ENCODE data around the gene VASP. TPM values are rescaled to one million over a fixed set of nuclear protein-coding genes. Genes with fewer than 3 reads are reported as not detected.

The VASP gene
- total and polyA plus RNA-seq, 2 of the 4 experiments (the other 2 are of a cell fraction): 61.1 to 88.8 TPM

DNA sequence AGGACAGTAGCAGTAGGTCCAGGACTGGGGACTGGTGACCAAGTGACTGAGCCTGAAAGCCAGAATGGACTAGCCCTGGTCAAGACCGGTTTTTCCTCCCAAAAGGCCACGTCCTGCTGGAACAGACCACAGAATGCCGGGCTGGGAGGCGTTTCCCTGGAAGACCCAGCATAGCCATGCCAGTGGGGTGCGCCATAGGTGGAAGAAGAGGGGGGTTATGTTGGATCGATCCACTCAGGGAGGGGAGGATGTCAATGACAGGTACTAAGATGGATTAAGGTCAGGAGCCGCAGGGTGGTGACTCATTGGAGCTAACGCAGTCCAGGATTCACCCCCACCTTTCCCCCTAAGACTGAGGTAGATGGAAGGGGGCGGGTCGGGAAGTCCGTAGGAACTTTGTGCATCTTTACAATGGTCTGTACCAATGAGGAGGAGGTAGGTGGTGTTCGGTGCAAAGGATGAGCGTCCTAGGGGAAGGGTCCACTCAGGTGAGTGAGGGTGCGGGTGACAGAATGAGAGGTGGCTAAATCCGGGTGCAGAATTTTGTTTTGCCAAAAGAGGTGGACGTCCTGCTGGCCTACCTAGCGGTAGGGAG is 21.0 kb downstream of the VASP start:
- peak; percentile 56 for DNase-seq
- no peak overlapping the region for H3K14ac ChIP-seq (replicated peaks; ENCODE audit: low read depth, low read length)
- peak overlapping the region; percentile 4 for H2AFZ ChIP-seq (replicated peaks; ENCODE audit: low read length, poor library complexity)
- no TSS peak for BruUV-seq (replicated peaks)
- TF ChIP-seq, protein P1, sequence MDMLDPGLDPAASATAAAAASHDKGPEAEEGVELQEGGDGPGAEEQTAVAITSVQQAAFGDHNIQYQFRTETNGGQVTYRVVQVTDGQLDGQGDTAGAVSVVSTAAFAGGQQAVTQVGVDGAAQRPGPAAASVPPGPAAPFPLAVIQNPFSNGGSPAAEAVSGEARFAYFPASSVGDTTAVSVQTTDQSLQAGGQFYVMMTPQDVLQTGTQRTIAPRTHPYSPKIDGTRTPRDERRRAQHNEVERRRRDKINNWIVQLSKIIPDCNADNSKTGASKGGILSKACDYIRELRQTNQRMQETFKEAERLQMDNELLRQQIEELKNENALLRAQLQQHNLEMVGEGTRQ (IDR thresholded peaks at IDR 0.05; ENCODE audit: low read depth, low read length): no peak
- no peak for TF ChIP-seq RCOR1 (IDR thresholded peaks at IDR 0.05; ENCODE audit: insufficient replicate concordance, low read length)
- no peak for TF ChIP-seq FOS (IDR thresholded peaks at IDR 0.05; ENCODE audit: low read depth, low read length)
- TF ChIP-seq, protein P2, sequence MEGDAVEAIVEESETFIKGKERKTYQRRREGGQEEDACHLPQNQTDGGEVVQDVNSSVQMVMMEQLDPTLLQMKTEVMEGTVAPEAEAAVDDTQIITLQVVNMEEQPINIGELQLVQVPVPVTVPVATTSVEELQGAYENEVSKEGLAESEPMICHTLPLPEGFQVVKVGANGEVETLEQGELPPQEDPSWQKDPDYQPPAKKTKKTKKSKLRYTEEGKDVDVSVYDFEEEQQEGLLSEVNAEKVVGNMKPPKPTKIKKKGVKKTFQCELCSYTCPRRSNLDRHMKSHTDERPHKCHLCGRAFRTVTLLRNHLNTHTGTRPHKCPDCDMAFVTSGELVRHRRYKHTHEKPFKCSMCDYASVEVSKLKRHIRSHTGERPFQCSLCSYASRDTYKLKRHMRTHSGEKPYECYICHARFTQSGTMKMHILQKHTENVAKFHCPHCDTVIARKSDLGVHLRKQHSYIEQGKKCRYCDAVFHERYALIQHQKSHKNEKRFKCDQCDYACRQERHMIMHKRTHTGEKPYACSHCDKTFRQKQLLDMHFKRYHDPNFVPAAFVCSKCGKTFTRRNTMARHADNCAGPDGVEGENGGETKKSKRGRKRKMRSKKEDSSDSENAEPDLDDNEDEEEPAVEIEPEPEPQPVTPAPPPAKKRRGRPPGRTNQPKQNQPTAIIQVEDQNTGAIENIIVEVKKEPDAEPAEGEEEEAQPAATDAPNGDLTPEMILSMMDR (conservative IDR thresholded peaks at IDR 0.05; ENCODE audit: low read depth, low read length): no peak
- TF ChIP-seq POLR2A (IDR thresholded peaks at IDR 0.05; ENCODE audit: low read depth, low read length): no peak
- no peak for TF ChIP-seq CEBPB (IDR thresholded peaks at IDR 0.05; ENCODE audit: low read depth, low read length)
- no peak for TF ChIP-seq MAZ (IDR thresholded peaks at IDR 0.05; ENCODE audit: borderline replicate concordance, low read depth, low read length)
- peak; percentile 36; the same call in 1 of the 2 replicates for TF ChIP-seq BHLHE40 (IDR thresholded peaks at IDR 0.05; ENCODE audit: low read depth, low read length)
- no peak for TF ChIP-seq NFE2L2 (IDR thresholded peaks at IDR 0.05; ENCODE audit: low read depth, low read length)
- H2AK9ac ChIP-seq (replicated peaks; ENCODE audit: low read depth, low read length, poor library complexity): no peak overlapping the region
- H2BK5ac ChIP-seq (ENCODE audit: low read depth, low read length, poor library complexity, severe bottlenecking): no peak overlapping the region
- ChIA-PET CTCF (no interaction called here), POLR2A (ENCODE audit: unreplicated experiment) (no interaction called here)
- no peak overlapping the region for H4K91ac ChIP-seq (ENCODE audit: insufficient read depth, low read depth, low read length)
- no peak overlapping the region for H2BK120ac ChIP-seq (ENCODE audit: low read depth, low read length)
- H3K9me3 ChIP-seq (ENCODE audit: control insufficient read depth, insufficient read depth, low read length): peaks cover 7% of the 10 kb centered on the region
- no peak overlapping the region for H3K56ac ChIP-seq (ENCODE audit: extremely low read depth, insufficient read depth, low read length)
- H3K9me1 ChIP-seq (ENCODE audit: insufficient read depth, low read length): 0 out of 2 replicates have a peak, but pooled peaks cover 4% of the 10 kb centered on the region
- H3K18ac ChIP-seq (ENCODE audit: low read depth, low read length): no peak overlapping the region
- H3K27me3 ChIP-seq (ENCODE audit: control insufficient read depth, insufficient read depth, low read length): no peaks in the 10 kb centered on the region
- no peak overlapping the region; a peak in 1 of 4 replicates for H4K8ac ChIP-seq (ENCODE audit: low read depth in 2 of 2, low read length in 2 of 2)
- no peak for ATAC-seq (ENCODE audit: low read depth)
- H3K79me1 ChIP-seq (ENCODE audit: low read depth in 1 of 2, low read length in 2 of 2): peaks cover 9 to 39% of the 10 kb centered on the region in 2 experiments
- peaks cover 37% of the 10 kb centered on the region for H3K36me3 ChIP-seq (ENCODE audit: control insufficient read depth, insufficient read depth, low read length)
- no peak overlapping the region for H2BK20ac ChIP-seq (ENCODE audit: low read depth, low read length)
- H3K4me3 ChIP-seq (ENCODE audit: insufficient read depth, low read depth, low read length): no peak overlapping the region
- peaks cover 2% of the 10 kb centered on the region; the same call in 1 of the 2 replicates for H3K4me1 ChIP-seq (ENCODE audit: control insufficient read depth, insufficient read depth, low read length)
- no peak overlapping the region for H3K9ac ChIP-seq (ENCODE audit: low read depth, low read length)
- H4K5ac ChIP-seq (ENCODE audit: low read depth, low read length): no peak overlapping the region
- dilution Hi-C loops (cut with HindIII; ENCODE audit: low sequenced_read_pairs, unreplicated experiment): no loop called here
- 21% methylated on average over 4 of the region's 17 CpGs; no CpG with 5 or more reads in 1 of the 2 experiments for WGBS, 2 experiments (ENCODE audit: extremely low coverage in 2 of 2, insufficient read length in 1 of 2)
- intact Hi-C loops (cut with micrococcal nuclease): no loop called here
- H2AK5ac ChIP-seq (ENCODE audit: low read depth, low read length): no peak overlapping the region
- in situ Hi-C loops (cut with MboI; ENCODE audit: low sequenced_read_pairs): loop anchor here (10.0 kb wide), 1 partner anchor 117 kb away; no protein-coding TSS in a partner anchor
- H3K23ac ChIP-seq (ENCODE audit: low read depth, low read length): no peak overlapping the region
- no peak overlapping the region for H3K4me2 ChIP-seq (ENCODE audit: low read depth, low read length)
- peaks cover 34% of the 10 kb centered on the region for H4K20me1 ChIP-seq (ENCODE audit: insufficient read depth, low read length)
- H3K4ac ChIP-seq (ENCODE audit: low read depth, low read length): no peak overlapping the region
- no peak overlapping the region for H2BK15ac ChIP-seq (ENCODE audit: low read depth, low read length)
- H3K27ac ChIP-seq (ENCODE audit: insufficient read depth, low read length): no peak overlapping the region

All from IMR-90 (cell line).